OCI-LY1 (cell line): ENCODE results near the gene LINC01488.

ENCODE experiments used
- CTCF ChIP-seq: fragments of 200-600 bp; sonication (generic), shearing (Covaris generic); IDR thresholded peaks from 2 replicates; pipeline ENCODE4 v1.5.1; 2017; ENCODE audit warnings: mild to moderate bottlenecking, antibody characterized with exemption, low read length, moderate library complexity, mixed read lengths
- EZH2 ChIP-seq: fragments of 200-600 bp; sonication (generic), shearing (Covaris generic); IDR thresholded peaks from 2 replicates; pipeline ENCODE4 v1.8.0; 2017; ENCODE audit warnings: borderline replicate concordance, mixed run types, mild to moderate bottlenecking, antibody characterized with exemption, low read length, moderate library complexity, mixed read lengths

- no peak for TF ChIP-seq CTCF
- TF ChIP-seq EZH2 = no peak
Measured at GRCh38 chr11:69450064-69450856, 31.2 kb upstream of the LINC01488 start.
